ENCODE measurements around the gene RXRB.

GRCh38 chr6:33176906-33177305 lies 23.6 kb downstream of the RXRB start:
- TF ChIP-seq EZH2phosphoT487 (IDR thresholded peaks at IDR 0.05; ENCODE audit: low read depth): no peak
- TF ChIP-seq, protein P1, sequence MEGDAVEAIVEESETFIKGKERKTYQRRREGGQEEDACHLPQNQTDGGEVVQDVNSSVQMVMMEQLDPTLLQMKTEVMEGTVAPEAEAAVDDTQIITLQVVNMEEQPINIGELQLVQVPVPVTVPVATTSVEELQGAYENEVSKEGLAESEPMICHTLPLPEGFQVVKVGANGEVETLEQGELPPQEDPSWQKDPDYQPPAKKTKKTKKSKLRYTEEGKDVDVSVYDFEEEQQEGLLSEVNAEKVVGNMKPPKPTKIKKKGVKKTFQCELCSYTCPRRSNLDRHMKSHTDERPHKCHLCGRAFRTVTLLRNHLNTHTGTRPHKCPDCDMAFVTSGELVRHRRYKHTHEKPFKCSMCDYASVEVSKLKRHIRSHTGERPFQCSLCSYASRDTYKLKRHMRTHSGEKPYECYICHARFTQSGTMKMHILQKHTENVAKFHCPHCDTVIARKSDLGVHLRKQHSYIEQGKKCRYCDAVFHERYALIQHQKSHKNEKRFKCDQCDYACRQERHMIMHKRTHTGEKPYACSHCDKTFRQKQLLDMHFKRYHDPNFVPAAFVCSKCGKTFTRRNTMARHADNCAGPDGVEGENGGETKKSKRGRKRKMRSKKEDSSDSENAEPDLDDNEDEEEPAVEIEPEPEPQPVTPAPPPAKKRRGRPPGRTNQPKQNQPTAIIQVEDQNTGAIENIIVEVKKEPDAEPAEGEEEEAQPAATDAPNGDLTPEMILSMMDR (IDR thresholded peaks at IDR 0.05; ENCODE audit: low read depth, low read length): no peak
